Transverse colon (tissue), 4 donors: ENCODE data around the gene DST. TPM values are rescaled to one million over a fixed set of nuclear protein-coding genes. Genes with fewer than 3 reads are reported as not detected.
A peak's percentile ranks its signal among the peaks of the same experiment; 100 is the strongest.

Experiments used
- DNase-seq: peaks from one replicate; pipeline ENCODE4 v3.0.0-alpha.2; 2019
- H3K27ac ChIP-seq, 4 donors: fragments of 200-600 bp; sonication (generic); 2 replicates each; pipeline ENCODE4 v1.5.1; 2016 to 2018; ENCODE audit warnings: inconsistent platforms in 4 of 4
- H3K27me3 ChIP-seq: fragments of 200-600 bp; sonication (generic); 2 replicates; pipeline ENCODE4 v1.5.1; 2017; ENCODE audit warnings: inconsistent platforms
- H3K36me3 ChIP-seq, 4 donors: fragments of 200-600 bp; sonication (generic); 2 replicates each; pipeline ENCODE4 v1.5.1; 2017 to 2019; ENCODE audit warnings: inconsistent platforms in 4 of 4
- H3K4me1 ChIP-seq, 4 donors: fragments of 200-600 bp; sonication (generic); 2 replicates each; pipeline ENCODE4 v1.5.1; 2017 to 2020; ENCODE audit warnings: inconsistent platforms in 4 of 4
- H3K4me3 ChIP-seq, 4 donors: fragments of 200-600 bp; sonication (generic); 1 replicate in 1 of 4; 2 replicates in 3 of 4; pipeline versions ENCODE4 v1.5.1 to v1.6.1; 2017 to 2019; ENCODE audit warnings: inconsistent platforms in 4 of 4
- H3K9me3 ChIP-seq, 2 donors: fragments of 200-600 bp; sonication (generic); 2 replicates each; pipeline ENCODE4 v1.5.1; 2017 to 2019; ENCODE audit warnings: inconsistent platforms in 2 of 2
- CTCF ChIP-seq, 5 experiments: fragments of 200-600 bp in 3 of 5; fragments of 450-650 bp in 2 of 5; sonication (generic) in 3 of 5; IDR thresholded peaks; 1 replicate in 2 of 5; 2 replicates in 3 of 5; pipeline ENCODE4 v1.5.1; 2016 to 2017; ENCODE audit warnings: antibody characterized with exemption in 5 of 5, inconsistent platforms in 3 of 5, mild to moderate bottlenecking in 2 of 5, moderate library complexity in 1 of 5
- EP300 ChIP-seq: sonication (generic); formaldehyde crosslinking; IDR thresholded peaks from one replicate; pipeline ENCODE4 v1.6.1; 2017; ENCODE audit warnings: antibody characterized with exemption, low read depth
- POLR2A ChIP-seq: fragments of 450-650 bp; IDR thresholded peaks from one replicate; pipeline ENCODE4 v1.6.1; 2016; ENCODE audit warnings: antibody characterized with exemption, mild to moderate bottlenecking, moderate library complexity
- POLR2AphosphoS5 ChIP-seq, 3 donors: sonication (generic); formaldehyde crosslinking; IDR thresholded peaks; one replicate each; pipeline ENCODE4 v1.6.1; 2016; ENCODE audit warnings: antibody characterized with exemption in 3 of 3
- WGBS, 2 donors: methylation state at CpG; one replicate each; pipeline ENCODE4 v1.1.5; 2018; ENCODE audit warnings: low coverage in 1 of 2; 5-methylcytosine and 5-hydroxymethylcytosine counted together
- in situ Hi-C, 4 donors: fragments of 200-750 bp; cut with MboI; loops; one replicate each; pipeline versions ENCODE4 v1.15.0 to v1.15.1; 2017; ENCODE audit warnings: low sequenced_read_pairs in 3 of 4, low pct_ligation_motif_present in 1 of 4, low pct_unique_long_range_greater_than_20kb in 1 of 4
- intact Hi-C: fragments of 100-400 bp; cut with DNase I; formaldehyde crosslinking; loops from one replicate; pipeline ENCODE4 v1.15.1; 2023; ENCODE audit warnings: low total_unique reads
- total RNA-seq, 4 donors: library from RNA; depleted of rRNA; stranded (reverse); fragments of >200 nt; gene quantifications; one replicate each; pipeline ENCODE4 v1.1.0, GENCODE V29; 2016

The DST gene
- total RNA-seq, 4 donors from 2014 or later = 280 to 535 (median 428) TPM

DNA sequence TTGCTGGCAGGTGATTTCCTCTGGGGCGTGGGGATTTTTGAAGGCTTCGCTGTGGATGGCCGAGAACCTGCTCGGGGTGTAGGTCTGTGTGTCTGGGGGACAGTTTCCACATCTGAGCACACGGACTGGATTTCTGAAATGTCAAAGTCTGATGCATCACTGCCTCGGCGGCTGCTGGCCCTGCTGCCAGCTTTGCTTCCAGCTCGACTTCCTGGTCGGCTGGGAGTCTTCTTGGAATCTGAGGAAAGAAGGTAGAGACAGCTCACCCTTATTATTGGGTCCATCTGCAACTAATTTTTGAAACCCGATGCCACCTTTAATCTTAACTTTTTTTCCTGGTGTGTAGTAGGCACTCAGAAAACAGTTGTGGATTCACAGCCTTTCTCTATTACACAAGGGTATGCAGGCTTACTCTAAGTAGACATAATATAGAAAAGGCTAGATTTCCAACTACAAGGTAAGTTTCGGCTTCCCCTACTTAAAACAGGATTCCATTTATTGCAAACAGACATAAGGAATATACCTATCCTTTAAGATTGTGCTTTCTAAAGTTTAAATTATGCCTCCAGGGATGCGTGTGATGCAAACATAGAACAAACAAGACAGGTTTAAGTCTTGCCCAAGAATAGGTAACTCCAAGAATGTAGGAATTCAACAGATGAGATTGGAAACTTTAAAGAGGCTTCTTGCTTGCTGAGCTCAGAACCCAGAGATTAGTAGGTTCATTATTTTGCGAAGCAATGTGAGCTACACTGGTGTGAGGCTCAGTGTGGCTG, 183.5 kb downstream of the DST start:
- intact Hi-C loops (no loop called here), in situ Hi-C loops (no loop called here)
- no peak overlapping the region for H3K4me3 ChIP-seq
- no peaks in the 10 kb centered on the region for H3K27me3 ChIP-seq
- no peaks in the 10 kb centered on the region for H3K4me1 ChIP-seq
- 85 to 88% methylated on average over 5 to 13 of the region's 13 CpGs for WGBS, 2 donors
- no peaks in the 10 kb centered on the region for H3K9me3 ChIP-seq
- TF ChIP-seq CTCF (IDR thresholded peaks at IDR 0.05) (no peak), POLR2A (no peak), POLR2AphosphoS5 (IDR thresholded peaks at IDR 0.05) (no peak), EP300 (no peak)
- DNase-seq = no peak
- peaks cover 0 to 55% (median 17%) of the 10 kb centered on the region in 4 donors for H3K36me3 ChIP-seq
- no peak overlapping the region for H3K27ac ChIP-seq

GRCh38 chr6:56458324-56458884, 184.3 kb downstream of the DST start:
- in situ Hi-C loops = no loop called here

DNA sequence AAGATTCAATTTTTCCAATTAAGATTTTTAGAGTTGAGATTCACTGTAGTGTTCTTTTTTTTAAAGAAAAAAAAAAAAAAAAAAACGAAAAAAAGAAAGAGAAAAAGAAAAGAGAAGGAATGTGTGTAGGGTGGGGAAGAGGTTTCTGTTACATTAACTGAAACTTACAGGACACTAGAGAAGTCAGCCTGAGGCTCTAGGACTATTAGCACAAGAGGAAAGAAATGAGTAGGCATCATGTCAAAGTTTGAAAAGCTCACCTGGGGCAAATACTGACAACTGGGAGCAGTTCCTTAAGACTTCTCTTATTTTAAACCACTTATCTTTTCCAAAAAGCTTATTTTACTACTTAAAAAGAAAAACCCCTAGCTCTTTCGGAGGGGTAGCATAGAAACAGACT, 185.9 kb downstream of the DST start:
- in situ Hi-C loops = no loop called here
- Histone ChIP-seq H3K36me3 (peaks cover 0 to 37% (median 11%) of the 10 kb centered on the region in 4 donors), H3K27ac (no peak overlapping the region), H3K4me1 (no peaks in the 10 kb centered on the region), H3K27me3 (no peaks in the 10 kb centered on the region), H3K9me3 (no peaks in the 10 kb centered on the region), H3K4me3 (no peak overlapping the region)
- intact Hi-C loops = no loop called here
- 71 to 79% methylated on average over 2 of the region's 2 CpGs for WGBS, 2 donors
- DNase-seq = no peak
- TF ChIP-seq POLR2A (no peak), EP300 (no peak), CTCF (IDR thresholded peaks at IDR 0.05) (no peak), POLR2AphosphoS5 (IDR thresholded peaks at IDR 0.05) (no peak)

More at GRCh38 chr6:56458324-56458884, 184.3 kb downstream of the DST start:
- no peak for DNase-seq
- intact Hi-C loops = no loop called here
- no peak overlapping the region for H3K4me3 ChIP-seq
- WGBS, 2 donors = 78 to 80% methylated on average over 5 of the region's 5 CpGs
- no peaks in the 10 kb centered on the region for H3K9me3 ChIP-seq
- no peaks in the 10 kb centered on the region for H3K27me3 ChIP-seq
- TF ChIP-seq POLR2A = no peak
- no peak for TF ChIP-seq POLR2AphosphoS5 (IDR thresholded peaks at IDR 0.05)
- no peak for TF ChIP-seq CTCF (IDR thresholded peaks at IDR 0.05)
- TF ChIP-seq EP300 = no peak
- H3K4me1 ChIP-seq = no peaks in the 10 kb centered on the region
- peaks cover 0 to 47% (median 16%) of the 10 kb centered on the region in 4 donors for H3K36me3 ChIP-seq
- H3K27ac ChIP-seq = no peak overlapping the region

GRCh38 chr6:56450882-56451739, 191.6 kb downstream of the DST start:
- WGBS, 2 donors = 43 to 48% methylated on average over 2 of the region's 2 CpGs
- Histone ChIP-seq H3K27me3 (no peaks in the 10 kb centered on the region), H3K4me3 (no peak overlapping the region), H3K27ac (peak overlapping the region in 2 of 4 donors; percentile 23 to 30), H3K9me3 (no peaks in the 10 kb centered on the region), H3K36me3 (no peaks in the 10 kb centered on the region), H3K4me1 (peaks cover 0 to 5% (median 2%) of the 10 kb centered on the region in 4 donors)
- no peak for TF ChIP-seq POLR2A
- TF ChIP-seq POLR2AphosphoS5 (IDR thresholded peaks at IDR 0.05) = no peak
- no peak for TF ChIP-seq CTCF (IDR thresholded peaks at IDR 0.05)
- TF ChIP-seq EP300 = no peak
- intact Hi-C loops = no loop called here
- in situ Hi-C loops = no loop called here
- DNase-seq = peak; percentile 15
